PC-9 (cell line): ENCODE measurements around the gene SETX.

ENCODE experiments used
- EZH2 ChIP-seq: fragments of 200-600 bp; sonication (generic); IDR thresholded peaks from 2 replicates; pipeline ENCODE4 v1.8.0; 2017; ENCODE audit warnings: antibody characterized with exemption, low read depth
- TF ChIP-seq, protein P1 (sequence below): fragments of 200-600 bp; sonication (generic); conservative IDR thresholded peaks from 2 replicates; pipeline ENCODE4 v1.6.1; 2017; ENCODE audit warnings: mixed run types, antibody characterized with exemption, mild to moderate bottlenecking, moderate library complexity

DNA sequence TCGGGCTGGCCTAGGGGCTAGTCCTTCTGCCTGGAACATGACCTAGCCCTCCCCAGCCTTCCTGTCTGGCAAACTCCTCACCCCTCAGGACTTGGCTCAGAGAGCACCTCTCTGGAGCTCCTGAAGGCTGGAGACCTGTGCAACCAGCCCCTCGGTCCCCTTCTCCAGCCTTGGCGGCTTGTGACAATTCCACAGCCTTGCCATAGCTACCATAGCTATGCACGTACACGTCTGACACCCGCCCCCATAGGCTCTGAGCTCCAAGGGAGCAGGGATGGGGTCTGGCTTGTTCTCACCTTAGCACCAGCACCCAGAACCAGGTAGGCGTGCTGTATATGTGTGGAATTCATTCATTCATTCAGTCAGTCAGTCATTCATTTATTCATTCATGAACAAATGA, 143.2 kb downstream of the SETX start:
- TF ChIP-seq, protein P1, sequence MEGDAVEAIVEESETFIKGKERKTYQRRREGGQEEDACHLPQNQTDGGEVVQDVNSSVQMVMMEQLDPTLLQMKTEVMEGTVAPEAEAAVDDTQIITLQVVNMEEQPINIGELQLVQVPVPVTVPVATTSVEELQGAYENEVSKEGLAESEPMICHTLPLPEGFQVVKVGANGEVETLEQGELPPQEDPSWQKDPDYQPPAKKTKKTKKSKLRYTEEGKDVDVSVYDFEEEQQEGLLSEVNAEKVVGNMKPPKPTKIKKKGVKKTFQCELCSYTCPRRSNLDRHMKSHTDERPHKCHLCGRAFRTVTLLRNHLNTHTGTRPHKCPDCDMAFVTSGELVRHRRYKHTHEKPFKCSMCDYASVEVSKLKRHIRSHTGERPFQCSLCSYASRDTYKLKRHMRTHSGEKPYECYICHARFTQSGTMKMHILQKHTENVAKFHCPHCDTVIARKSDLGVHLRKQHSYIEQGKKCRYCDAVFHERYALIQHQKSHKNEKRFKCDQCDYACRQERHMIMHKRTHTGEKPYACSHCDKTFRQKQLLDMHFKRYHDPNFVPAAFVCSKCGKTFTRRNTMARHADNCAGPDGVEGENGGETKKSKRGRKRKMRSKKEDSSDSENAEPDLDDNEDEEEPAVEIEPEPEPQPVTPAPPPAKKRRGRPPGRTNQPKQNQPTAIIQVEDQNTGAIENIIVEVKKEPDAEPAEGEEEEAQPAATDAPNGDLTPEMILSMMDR = no peak
- no peak for TF ChIP-seq EZH2
